Measurements from ENCODE around the gene SCRN2. TPM values are rescaled to one million over a fixed set of nuclear protein-coding genes. Genes with fewer than 3 reads are reported as not detected.

The SCRN2 gene
- total RNA-seq, 1 donor from 2014 or later, result 24.2 TPM

DNA sequence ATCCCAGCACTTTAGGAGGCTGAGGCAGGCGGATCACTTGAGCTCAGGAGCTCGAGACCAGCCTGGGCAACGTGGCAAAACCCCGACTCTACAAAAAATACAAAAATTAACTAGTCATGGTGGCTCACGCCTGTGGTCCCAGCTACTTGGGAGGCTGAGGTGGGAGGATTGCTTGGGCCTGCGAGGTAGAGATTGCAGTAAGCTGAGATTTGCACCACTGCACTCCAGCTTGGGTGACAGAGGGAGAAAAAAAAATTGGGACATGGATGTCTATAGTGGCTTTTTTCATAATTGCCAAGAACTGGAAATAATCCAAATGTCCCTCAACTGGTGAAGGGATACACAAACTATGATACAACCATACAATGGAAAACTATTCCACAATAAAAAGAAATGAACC is 48.1 kb downstream of the SCRN2 start:
- no peak for ATAC-seq (ENCODE audit: poor library complexity)
- intact Hi-C loops (cut with DNase I), result no loop called here
- DNase-seq, result no peak

DNA sequence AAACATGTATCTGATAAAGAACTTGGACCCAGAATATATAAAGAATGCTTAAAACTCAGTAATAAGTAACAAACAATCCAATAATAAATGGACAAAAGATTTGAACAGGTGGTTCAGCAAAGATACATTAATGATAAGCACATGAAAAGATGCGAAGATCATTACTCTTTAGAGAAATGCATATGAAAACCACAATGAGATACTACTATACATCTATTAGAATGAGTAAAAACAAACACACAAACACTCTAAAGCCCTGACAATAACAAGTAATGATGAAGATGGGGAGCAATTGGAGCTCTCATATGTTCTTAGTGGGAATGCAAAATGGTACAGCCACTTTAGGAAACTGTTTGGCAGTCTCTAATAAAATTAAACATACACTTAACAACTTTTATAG is 48.6 kb downstream of the SCRN2 start:
- intact Hi-C loops (cut with DNase I), result no loop called here
- DNase-seq (no peak), ATAC-seq (ENCODE audit: poor library complexity) (no peak)

DNA sequence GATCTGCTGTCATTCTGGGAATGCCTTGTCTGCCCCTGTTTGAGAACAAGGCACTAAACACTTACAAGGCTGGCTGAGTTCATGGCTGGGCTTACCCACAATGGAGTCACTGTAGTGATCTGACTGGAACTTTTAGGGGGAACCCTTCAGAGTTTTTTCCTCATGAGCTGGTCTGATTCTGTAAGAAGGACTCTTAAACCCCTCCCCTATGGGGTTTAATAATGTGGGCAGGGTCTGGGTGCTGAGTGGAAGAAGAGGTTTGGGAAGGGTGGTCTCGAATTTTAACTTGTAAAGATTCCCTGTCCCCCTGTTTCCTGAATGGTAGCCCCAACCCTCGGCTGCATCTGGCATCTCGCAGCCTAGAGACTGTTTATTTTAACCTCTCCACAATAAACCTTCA is 50.0 kb downstream of the SCRN2 start:
- DNase-seq (no peak), ATAC-seq (ENCODE audit: poor library complexity) (no peak)
- intact Hi-C loops (cut with DNase I), result no loop called here

DNA sequence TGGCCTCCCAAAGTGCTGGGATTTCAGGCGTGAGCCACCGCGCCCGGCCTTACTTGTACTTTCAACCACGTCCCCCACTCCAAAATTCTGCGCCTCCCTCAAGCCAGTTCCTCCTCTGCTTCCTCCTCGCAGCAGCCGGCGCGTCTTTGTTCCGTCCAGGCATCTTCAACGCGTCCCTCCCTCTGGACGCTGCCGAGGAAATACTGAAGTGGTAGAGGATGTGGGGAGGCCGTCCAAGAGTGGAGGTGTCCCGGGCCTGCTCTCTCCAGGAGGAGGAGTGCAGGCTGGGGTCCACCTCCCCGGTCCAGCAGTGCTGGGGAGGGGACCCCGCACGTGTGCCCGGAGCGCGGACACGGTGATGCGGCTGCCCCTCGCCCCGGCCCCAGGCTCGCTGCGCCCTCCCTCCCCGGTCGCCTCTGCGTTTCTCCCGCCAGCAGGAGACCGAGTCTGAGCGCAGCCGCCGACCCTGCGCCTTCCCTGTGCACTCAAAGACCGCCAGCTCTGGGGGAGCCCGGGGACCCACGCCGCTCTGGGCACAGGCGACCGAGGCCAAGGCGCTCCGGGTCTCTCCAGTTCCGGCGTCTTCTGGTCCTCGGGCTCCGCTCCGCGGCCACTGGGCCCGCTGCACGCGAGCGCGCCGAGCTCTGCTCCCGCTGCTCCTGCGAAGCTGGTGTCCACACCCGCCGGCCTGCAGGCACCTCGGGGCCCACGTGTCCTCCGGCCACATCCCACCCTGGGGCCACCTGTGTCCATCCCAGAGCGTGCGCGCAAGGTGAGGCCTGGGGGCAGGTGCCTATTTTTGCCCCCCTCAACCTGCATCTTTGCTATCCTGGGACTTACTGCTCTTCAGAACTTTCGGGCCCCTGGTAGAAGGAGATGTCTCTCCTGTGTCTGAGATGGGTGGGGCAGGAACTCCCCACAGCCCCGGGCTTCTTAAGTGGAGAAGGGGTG is 51.2 kb downstream of the SCRN2 start:
- DNase-seq (peak; percentile 67), ATAC-seq (ENCODE audit: poor library complexity) (peak; percentile 95)
- intact Hi-C loops (cut with DNase I), result no loop called here

Other genes starting within 250 kb of the SCRN2 start
- gene KPNB1, start 191.4 kb downstream of the SCRN2 start, total RNA-seq, result 160 TPM
- gene TBKBP1, start 147.1 kb downstream of the SCRN2 start, total RNA-seq, result 16.3 TPM
- 0.32 TPM for gene TBX21, start 108.0 kb downstream of the SCRN2 start, total RNA-seq
- 4.8 TPM for gene OSBPL7, start 19.5 kb downstream of the SCRN2 start, total RNA-seq
- gene MRPL10, start 9.7 kb downstream of the SCRN2 start, total RNA-seq, result 53.5 TPM
- gene LRRC46, start 9.6 kb downstream of the SCRN2 start, total RNA-seq, result 0.19 TPM
- gene SP6, start 9.9 kb upstream of the SCRN2 start, total RNA-seq, result 0.08 TPM
- gene SP2, start 55.0 kb upstream of the SCRN2 start, total RNA-seq, result 12.4 TPM
- gene PNPO, start 100.3 kb upstream of the SCRN2 start, total RNA-seq, result 28.2 TPM
- not detected for gene PRR15L, start 116.6 kb upstream of the SCRN2 start, total RNA-seq
- 50.3 TPM for gene CDK5RAP3, start 129.8 kb upstream of the SCRN2 start, total RNA-seq
- 49.2 TPM for gene COPZ2, start 196.5 kb upstream of the SCRN2 start, total RNA-seq
- gene NFE2L1, start 207.1 kb upstream of the SCRN2 start, total RNA-seq, result 911 TPM

All from Right ventricle myocardium superior (tissue), 1 donor.